ENCODE measurements around the gene SLC8A2.

The SLC8A2 gene

DNA sequence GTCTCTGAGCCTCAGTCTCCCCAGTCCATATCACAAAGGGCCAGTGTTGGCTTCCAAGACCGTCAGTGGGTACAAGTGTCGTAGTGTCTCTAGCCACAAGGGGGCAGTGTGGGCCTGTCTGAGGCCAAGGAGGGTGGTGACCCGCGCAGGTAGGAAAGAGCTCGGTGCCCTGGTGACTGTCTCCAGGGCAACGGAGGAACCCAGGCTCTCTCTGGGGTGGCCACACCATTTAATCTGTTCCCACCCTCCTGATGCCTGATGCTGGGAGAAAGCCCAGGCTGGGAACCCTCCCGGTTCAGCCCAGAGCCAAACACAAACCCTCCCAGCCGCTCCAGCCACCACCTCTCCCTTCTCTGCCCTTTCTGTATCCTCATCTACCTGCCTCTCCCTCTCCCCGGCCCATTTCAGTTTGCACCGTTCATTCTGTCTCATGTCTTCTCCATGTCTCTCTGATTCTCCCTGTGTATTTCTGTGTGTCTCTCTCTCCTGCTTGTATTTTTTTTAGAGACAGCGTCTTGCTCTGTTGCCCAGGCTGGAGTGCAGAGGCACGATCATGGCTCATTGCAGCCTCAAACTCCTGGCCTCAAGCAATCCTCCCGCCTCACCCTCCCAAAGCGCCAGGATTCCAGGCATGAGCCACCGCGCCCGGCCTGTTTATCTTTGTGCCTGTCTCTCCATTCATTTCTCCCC is 34.8 kb downstream of the SLC8A2 start:
- no peak overlapping the region for H3K4me3 ChIP-seq (ENCODE audit: low read depth, low read length)
- no peak for DNase-seq (ENCODE audit: low read depth)

DNA sequence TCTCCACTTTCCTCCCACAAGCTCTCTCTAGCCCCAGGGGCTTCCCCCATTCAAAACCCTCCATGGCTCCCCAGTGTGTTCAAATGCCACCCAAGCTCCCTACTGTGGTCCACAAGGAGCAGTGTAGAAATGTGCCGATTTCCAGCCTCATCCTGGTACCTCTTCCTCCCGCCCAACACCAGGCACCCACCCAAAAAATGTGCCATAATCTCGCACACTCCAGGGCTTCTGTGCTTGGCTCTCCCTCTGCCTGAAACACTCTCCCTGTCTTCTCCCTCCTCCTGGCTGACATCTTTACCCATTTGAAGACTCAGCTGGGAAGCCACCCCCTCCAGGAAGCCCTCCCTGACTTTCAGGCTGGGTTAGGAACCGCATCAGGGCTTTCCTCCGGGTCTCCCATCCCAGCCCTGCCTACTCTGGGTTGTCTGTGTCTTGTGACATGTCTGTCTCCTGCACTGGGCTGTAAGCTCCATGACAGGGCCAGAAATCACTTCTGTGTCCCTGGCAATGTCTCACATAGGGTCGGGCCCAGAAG is 35.7 kb downstream of the SLC8A2 start:
- no peak overlapping the region for H3K4me3 ChIP-seq (ENCODE audit: low read depth, low read length)
- DNase-seq (ENCODE audit: low read depth), result no peak

- no peak for DNase-seq (ENCODE audit: low read depth)
- no peak overlapping the region for H3K4me3 ChIP-seq (ENCODE audit: low read depth, low read length)
Measured at GRCh38 chr19:47435196-47435595, 36.5 kb downstream of the SLC8A2 start.

DNA sequence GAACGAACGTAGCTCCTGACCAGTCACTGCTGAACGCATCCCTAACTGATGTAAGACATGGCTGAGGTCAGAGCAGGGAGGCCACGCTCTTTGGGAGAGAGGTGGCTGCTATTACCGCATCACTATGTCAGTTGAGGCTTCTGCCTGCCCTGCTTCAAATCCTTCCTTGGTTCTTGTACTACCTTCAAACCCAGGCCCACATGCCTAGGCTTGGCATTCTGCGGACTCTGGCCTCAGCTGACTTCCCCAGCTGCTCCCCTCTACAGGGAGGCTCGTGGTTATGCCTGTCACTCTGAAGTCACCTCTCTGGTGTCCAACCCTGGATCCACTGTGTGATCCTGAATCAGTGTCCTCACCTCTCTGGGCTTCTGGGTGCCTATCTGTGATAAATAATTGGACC is 37.6 kb downstream of the SLC8A2 start:
- H3K4me3 ChIP-seq (ENCODE audit: low read depth, low read length), result no peak overlapping the region
- no peak for DNase-seq (ENCODE audit: low read depth)

DNA sequence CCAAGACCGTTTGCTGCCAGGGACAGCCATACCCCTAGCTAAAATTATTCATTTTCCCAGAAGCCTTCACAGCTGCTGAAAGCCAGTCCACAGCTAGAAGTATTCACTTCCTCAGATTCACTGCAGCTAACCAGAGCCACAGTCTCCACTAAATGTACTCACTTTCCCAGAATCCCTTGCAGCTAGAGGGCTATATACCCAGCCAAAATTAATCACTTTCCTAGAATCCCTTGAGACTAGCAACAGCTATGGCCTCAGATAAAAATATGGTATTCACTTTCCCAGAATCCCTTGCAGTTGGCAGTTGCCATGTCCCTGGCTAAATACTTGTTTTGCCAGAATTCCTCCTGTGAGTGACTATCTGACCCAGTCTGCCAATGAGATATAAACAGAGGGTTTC is 38.6 kb downstream of the SLC8A2 start:
- DNase-seq (ENCODE audit: low read depth), result no peak
- no peak overlapping the region for H3K4me3 ChIP-seq (ENCODE audit: low read depth, low read length)

GRCh38 chr19:47432499-47432898 is 39.2 kb downstream of the SLC8A2 start:
- no peak overlapping the region for H3K4me3 ChIP-seq (ENCODE audit: low read depth, low read length)
- no peak for DNase-seq (ENCODE audit: low read depth)

- no peak for DNase-seq (ENCODE audit: low read depth)
- no peak overlapping the region for H3K4me3 ChIP-seq (ENCODE audit: low read depth, low read length)
Measured at GRCh38 chr19:47432091-47432490, 39.6 kb downstream of the SLC8A2 start.

GRCh38 chr19:47430041-47430802 is 41.5 kb downstream of the SLC8A2 start:
- DNase-seq (ENCODE audit: low read depth), result no peak
- peak overlapping the region; percentile 11 for H3K4me3 ChIP-seq (ENCODE audit: low read depth, low read length)

DNA sequence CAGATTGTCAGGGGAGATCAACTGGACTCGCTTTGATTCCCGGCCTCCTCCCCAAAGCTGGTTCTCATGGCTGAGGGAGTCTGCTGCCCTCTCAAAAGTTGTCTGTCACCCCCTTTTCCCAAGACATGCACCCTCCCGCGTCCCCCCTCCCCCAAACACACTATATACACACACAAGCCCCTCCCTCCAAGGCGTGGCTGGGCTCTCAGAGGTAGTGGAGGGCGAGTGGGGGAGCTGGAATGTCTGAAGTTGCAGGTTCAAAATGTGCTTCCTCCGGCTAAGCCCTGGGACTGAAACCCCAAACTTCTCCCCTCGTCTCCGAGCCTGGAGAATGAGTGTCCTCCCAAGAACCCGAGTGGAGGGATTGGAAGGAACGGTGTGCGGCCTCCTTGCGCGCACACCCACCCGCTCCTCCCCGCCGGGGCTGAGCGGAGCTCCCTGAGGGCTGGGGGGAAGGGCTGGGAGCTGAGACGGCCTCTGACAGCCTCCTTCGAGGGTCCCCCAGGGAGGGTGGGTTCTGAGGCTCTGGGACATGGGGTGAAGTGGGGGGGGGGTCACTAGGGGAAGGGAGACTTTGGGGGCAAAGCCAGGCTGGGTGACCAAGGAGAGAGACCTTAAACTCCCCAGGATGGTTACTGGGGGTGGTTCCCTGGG is 42.4 kb downstream of the SLC8A2 start:
- H3K4me3 ChIP-seq (ENCODE audit: low read depth, low read length), result no peak overlapping the region
- no peak for DNase-seq (ENCODE audit: low read depth)

- DNase-seq (ENCODE audit: low read depth), result peak; percentile 97
- peak overlapping the region; percentile 34 for H3K4me3 ChIP-seq (ENCODE audit: low read depth, low read length)
Measured at GRCh38 chr19:47428177-47428894, 43.4 kb downstream of the SLC8A2 start.

DNA sequence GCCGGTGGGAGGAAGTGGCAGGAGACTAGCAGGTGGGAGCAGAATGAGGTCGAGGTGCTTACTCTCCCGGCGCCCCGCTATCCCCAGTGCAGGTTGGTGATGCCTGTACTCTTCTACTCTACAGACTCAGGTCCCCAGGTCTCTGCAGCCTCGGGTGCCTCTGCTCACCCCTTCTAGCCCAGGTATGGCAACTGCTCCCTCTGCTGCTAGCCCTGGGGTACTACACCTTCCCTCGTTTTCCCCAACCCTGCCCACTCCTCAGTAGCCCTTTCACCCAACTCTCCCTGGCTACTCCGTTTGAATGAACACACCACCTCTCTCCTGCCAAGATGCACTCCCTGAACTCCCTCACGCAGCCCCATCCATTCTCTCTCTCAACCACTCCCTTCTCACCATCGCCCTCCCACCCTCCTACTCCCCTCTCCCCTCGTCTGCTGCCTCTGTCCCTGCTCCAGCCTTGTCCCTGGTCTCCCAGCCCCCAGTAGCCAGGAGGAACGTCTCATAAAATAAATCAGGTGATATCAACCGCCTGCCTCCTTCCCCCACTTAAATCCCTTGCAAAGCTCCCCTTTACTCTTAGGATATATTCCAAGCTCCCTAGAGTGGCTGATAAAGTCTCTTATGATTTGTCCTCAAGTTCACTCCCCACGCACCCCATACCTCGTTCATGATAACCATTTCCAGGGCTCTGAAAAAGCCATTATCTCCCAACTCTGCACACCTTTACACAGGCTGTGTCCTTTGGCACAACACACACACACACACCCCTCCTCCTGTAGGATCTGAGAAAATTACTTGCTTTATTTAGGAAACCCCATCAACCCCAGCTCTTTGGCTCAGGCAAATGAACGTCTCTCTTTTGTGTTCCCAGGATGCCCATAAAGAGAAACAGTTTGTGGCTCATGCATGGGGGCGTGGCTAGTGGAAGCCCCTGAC is 44.2 kb downstream of the SLC8A2 start:
- DNase-seq (ENCODE audit: low read depth), result no peak
- H3K4me3 ChIP-seq (ENCODE audit: low read depth, low read length), result peak overlapping the region; percentile 34

GRCh38 chr19:47423203-47423882 is 48.4 kb downstream of the SLC8A2 start:
- no peak for DNase-seq (ENCODE audit: low read depth)
- H3K4me3 ChIP-seq (ENCODE audit: low read depth, low read length), result no peak overlapping the region

DNA sequence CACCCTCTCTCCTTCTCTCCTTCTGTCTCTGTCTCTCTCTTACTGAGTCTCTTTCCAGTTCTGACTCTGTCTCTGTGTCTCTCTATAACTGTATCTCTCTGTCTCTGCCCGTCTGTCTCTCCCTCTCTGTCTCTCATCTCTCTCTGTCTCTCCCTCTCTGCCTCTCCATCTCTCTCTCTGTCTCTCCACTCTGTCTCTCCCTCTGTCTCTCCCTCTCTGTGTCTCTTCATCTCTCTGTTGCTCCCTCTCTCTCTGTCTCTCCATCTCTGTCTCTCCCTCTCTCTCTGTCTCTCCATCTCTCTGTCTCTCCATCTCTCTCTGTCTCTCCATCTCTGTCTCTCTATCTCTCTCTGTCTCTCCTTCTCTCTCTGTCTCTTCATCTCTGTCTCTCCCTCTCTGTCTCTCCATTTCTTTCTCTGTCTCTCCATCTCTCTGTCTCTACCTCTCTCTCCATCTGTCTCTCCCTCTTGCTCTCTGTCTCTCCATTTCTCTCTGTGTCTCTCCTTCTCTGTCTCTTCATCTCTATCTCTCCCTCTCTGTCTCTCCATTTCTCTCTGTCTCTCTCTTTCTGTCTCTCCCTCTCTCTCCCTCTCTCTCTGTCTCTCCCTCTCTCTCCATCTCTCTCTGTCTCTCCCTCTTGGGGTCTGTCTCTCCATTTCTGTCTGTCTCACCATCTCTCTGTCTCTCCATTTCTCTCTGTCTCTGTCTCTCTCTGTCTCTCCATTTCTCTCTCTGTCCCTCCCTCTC is 49.1 kb downstream of the SLC8A2 start:
- DNase-seq (ENCODE audit: low read depth), result no peak
- no peak overlapping the region for H3K4me3 ChIP-seq (ENCODE audit: low read depth, low read length)

- DNase-seq (ENCODE audit: low read depth), result no peak
- peak overlapping the region; percentile 26 for H3K4me3 ChIP-seq (ENCODE audit: low read depth, low read length)
Measured at GRCh38 chr19:47421844-47422395, 49.8 kb downstream of the SLC8A2 start.

DNA sequence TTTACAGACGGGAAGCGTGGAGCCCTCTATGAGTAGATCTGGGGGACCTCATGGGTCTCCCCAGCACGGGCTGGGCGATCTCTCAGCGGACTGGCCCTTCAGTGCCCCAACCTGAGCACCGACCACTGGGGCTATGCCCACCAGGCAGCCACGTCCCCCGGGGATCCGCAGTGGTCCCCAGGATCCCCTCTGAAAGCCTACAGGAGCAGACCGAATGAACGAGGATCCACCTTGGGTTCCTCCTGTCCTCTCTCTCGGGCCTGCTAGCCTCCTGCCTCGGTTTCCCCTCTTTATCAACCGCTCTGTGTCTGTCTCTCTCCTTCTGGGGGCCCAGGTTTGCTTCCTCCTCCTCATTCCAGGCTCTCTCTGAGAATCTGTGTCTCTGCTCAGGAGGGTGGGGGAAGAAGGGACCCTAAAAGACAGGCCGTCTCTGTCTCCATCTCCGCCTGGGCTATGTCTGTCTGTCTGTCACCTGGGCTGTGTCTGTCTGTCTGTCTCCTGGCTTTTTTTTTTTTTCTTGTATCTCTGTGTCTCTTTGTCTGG is 50.4 kb downstream of the SLC8A2 start:
- no peak for DNase-seq (ENCODE audit: low read depth)
- no peak overlapping the region for H3K4me3 ChIP-seq (ENCODE audit: low read depth, low read length)

GRCh38 chr19:47419789-47420188 is 51.9 kb downstream of the SLC8A2 start:
- peak overlapping the region; percentile 11 for H3K4me3 ChIP-seq (ENCODE audit: low read depth, low read length)
- DNase-seq (ENCODE audit: low read depth), result no peak

All from skeletal muscle cell (primary cell).